PC-9 (cell line): ENCODE results near the gene TNFRSF25. TPM values are rescaled to one million over a fixed set of nuclear protein-coding genes. Genes with fewer than 3 reads are reported as not detected.

Experiments used
- BruUV-seq: library from RNA; stranded (reverse); fragments of 400-500 nt; replicated peaks from 2 replicates; lab custom pipeline; 2021; lab: Mats Ljungman, UMichigan
- CTCF ChIA-PET: fragments of 300-600 bp; sonication (Branson Sonifier 250); formaldehyde crosslinking; loops from one replicate; lab custom pipeline; 2022; ENCODE audit warnings: antibody characterized with exemption; lab: Charles Lee
- POLR2A ChIA-PET: fragments of 300-600 bp; sonication (Branson Sonifier 250); formaldehyde crosslinking; loops from one replicate; lab custom pipeline; 2022; ENCODE audit warnings: antibody characterized with exemption; ENCODE audit not compliant: unreplicated experiment; lab: Charles Lee
- DNase-seq, 2 experiments: peaks; one replicate each; pipeline versions ENCODE4 v3.0.0 to v3.0.0-alpha.2; 2015 to 2022; ENCODE audit warnings: mixed read lengths in 1 of 2
- H2AFZ ChIP-seq: fragments of 200-600 bp; sonication (generic); 2 replicates; pipeline ENCODE4 v1.8.1; 2017; ENCODE audit warnings: antibody characterized with exemption
- H3F3A ChIP-seq: fragments of 200-600 bp; sonication (generic); 2 replicates; pipeline ENCODE4 v1.8.1; 2017; ENCODE audit warnings: antibody characterized with exemption, mild to moderate bottlenecking, low read depth; ENCODE audit not compliant: insufficient read depth
- H3K27ac ChIP-seq: fragments of 200-600 bp; sonication (generic); 2 replicates; pipeline ENCODE4 v1.6.1; 2016; ENCODE audit warnings: mixed run types
- H3K27me3 ChIP-seq: fragments of 200-600 bp; sonication (generic); 2 replicates; pipeline ENCODE4 v1.6.1; 2016; ENCODE audit warnings: low read depth, mixed run types; ENCODE audit not compliant: insufficient read depth
- H3K36me3 ChIP-seq: fragments of 200-600 bp; sonication (generic); 2 replicates; pipeline ENCODE4 v1.6.1; 2016; ENCODE audit warnings: low read depth, mixed run types
- H3K4me1 ChIP-seq: fragments of 200-600 bp; sonication (generic); replicated peaks from 2 replicates; pipeline ENCODE4 v1.6.1; 2016; ENCODE audit warnings: mixed run types; ENCODE audit not compliant: insufficient read depth
- H3K4me2 ChIP-seq: fragments of 200-600 bp; sonication (generic); 2 replicates; pipeline ENCODE4 v1.6.1; 2017; ENCODE audit warnings: mixed run types
- H3K4me3 ChIP-seq: fragments of 200-600 bp; sonication (generic); 2 replicates; pipeline ENCODE4 v1.6.1; 2016; ENCODE audit warnings: mixed run types
- H3K79me2 ChIP-seq: fragments of 200-600 bp; sonication (generic); 2 replicates; pipeline ENCODE4 v1.6.1; 2017; ENCODE audit warnings: low read depth, mixed run types
- H3K9me2 ChIP-seq: fragments of 200-600 bp; sonication (generic); 2 replicates; pipeline ENCODE4 v1.8.1; 2017; ENCODE audit warnings: mild to moderate bottlenecking; ENCODE audit not compliant: insufficient read depth
- H3K9me3 ChIP-seq: fragments of 200-600 bp; sonication (generic); 2 replicates; pipeline ENCODE4 v1.8.1; 2016; ENCODE audit warnings: low read depth; ENCODE audit not compliant: insufficient read depth
- H4K20me1 ChIP-seq: fragments of 200-600 bp; sonication (generic); 2 replicates; pipeline ENCODE4 v1.8.1; 2017; ENCODE audit not compliant: insufficient read depth
- CTCF ChIP-seq: fragments of 200-600 bp; sonication (generic); conservative IDR thresholded peaks from 2 replicates; pipeline ENCODE4 v1.6.1; 2017; ENCODE audit warnings: mixed run types, antibody characterized with exemption, mild to moderate bottlenecking, moderate library complexity
- EZH2 ChIP-seq: fragments of 200-600 bp; sonication (generic); IDR thresholded peaks from 2 replicates; pipeline ENCODE4 v1.8.0; 2017; ENCODE audit warnings: antibody characterized with exemption, low read depth
- intact Hi-C: fragments of 100-400 bp; cut with micrococcal nuclease; formaldehyde crosslinking; loops from one replicate; pipeline ENCODE4 v1.10.0; 2022; ENCODE audit not compliant: unreplicated experiment
- total RNA-seq: library from RNA; stranded (reverse); gene quantifications from 2 replicates; pipeline ENCODE4 v1.2.3, GENCODE V29; 2021

TNFRSF25 gene
- total RNA-seq, 1 experiment from 2014 or later: 12.3 TPM

DNA sequence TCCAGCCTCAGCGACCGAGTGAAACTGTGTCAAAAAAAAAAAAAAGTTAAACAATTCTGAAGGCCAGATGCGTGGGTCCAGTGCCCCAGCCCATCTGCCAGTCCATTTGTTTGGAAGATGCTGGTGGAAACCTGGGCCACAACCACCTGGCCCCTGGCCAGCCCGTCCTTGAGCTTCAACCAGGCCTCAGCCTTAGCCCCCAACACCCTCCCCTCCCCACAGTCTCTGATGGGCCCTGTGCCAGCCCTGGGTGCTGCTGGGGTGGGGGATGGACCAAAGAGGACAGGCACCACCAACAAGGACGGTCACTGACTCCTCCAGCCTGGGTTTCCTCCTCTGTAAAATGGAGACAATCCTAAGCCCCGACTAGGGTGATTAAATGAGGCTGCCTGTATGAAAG, 45.1 kb upstream of the TNFRSF25 start:
- Histone ChIP-seq H3K36me3 (no peaks in the 10 kb centered on the region), H3K79me2 (no peaks in the 10 kb centered on the region), H3K4me1 (peaks cover 5% of the 10 kb centered on the region; the same call in 1 of the 2 replicates), H2AFZ (no peak overlapping the region), H3K4me3 (no peak overlapping the region), H3K9me3 (no peaks in the 10 kb centered on the region), H4K20me1 (no peaks in the 10 kb centered on the region), H3K4me2 (no peak overlapping the region), H3K27me3 (no peaks in the 10 kb centered on the region), H3K27ac (no peak overlapping the region), H3F3A (no peaks in the 10 kb centered on the region; the same call in 1 of the 2 replicates), H3K9me2 (no peaks in the 10 kb centered on the region)
- intact Hi-C loops: no loop called here
- POLR2A ChIA-PET: no interaction called here
- DNase-seq: no peak
- TF ChIP-seq EZH2 (no peak), CTCF (no peak)
- BruUV-seq: no TSS peak
- CTCF ChIA-PET: no interaction called here

- H3K9me2 ChIP-seq: no peaks in the 10 kb centered on the region
- no peaks in the 10 kb centered on the region for H3K79me2 ChIP-seq
- H3K4me2 ChIP-seq: no peak overlapping the region
- H3K4me3 ChIP-seq: no peak overlapping the region
- H3K36me3 ChIP-seq: no peaks in the 10 kb centered on the region
- DNase-seq: no peak
- H4K20me1 ChIP-seq: no peaks in the 10 kb centered on the region
- H3K4me1 ChIP-seq: peaks cover 5% of the 10 kb centered on the region; the same call in 1 of the 2 replicates
- H3K9me3 ChIP-seq: no peaks in the 10 kb centered on the region
- ChIA-PET POLR2A (no interaction called here), CTCF (no interaction called here)
- no peaks in the 10 kb centered on the region; the same call in 1 of the 2 replicates for H3F3A ChIP-seq
- no peak overlapping the region for H2AFZ ChIP-seq
- intact Hi-C loops: no loop called here
- BruUV-seq: no TSS peak
- H3K27ac ChIP-seq: no peak overlapping the region
- TF ChIP-seq CTCF (no peak), EZH2 (no peak)
- no peaks in the 10 kb centered on the region for H3K27me3 ChIP-seq
Measured at GRCh38 chr1:6510493-6510892, 44.5 kb upstream of the TNFRSF25 start.

DNA sequence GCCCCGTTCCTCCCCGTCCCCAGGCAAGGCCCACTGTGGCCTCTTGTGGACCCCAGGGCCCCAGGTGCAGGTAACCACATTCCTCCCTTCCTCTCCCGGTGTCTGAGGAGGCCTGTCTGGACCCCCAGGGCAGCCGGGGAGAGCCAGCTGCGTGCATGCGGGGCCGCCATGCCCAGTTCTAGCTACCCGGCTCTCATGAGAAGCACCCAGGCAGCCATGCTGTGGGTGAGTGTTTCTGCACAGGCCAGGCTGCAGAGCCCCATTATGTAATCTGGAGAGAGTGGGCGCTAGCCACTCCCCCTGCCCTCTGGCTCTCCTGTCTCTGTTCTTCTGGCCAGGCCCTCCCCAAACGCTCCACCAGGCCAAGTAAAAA, 43.9 kb upstream of the TNFRSF25 start:
- H3K27me3 ChIP-seq: no peaks in the 10 kb centered on the region
- H2AFZ ChIP-seq: no peak overlapping the region
- H3K27ac ChIP-seq: no peak overlapping the region
- no peak for TF ChIP-seq EZH2
- no peak for TF ChIP-seq CTCF
- no peaks in the 10 kb centered on the region for H3K9me2 ChIP-seq
- no peaks in the 10 kb centered on the region for H3K9me3 ChIP-seq
- no peak overlapping the region for H3K4me2 ChIP-seq
- ChIA-PET POLR2A (no interaction called here), CTCF (no interaction called here)
- no TSS peak for BruUV-seq
- H3K36me3 ChIP-seq: no peaks in the 10 kb centered on the region
- intact Hi-C loops: no loop called here
- peaks cover 5% of the 10 kb centered on the region; the same call in 1 of the 2 replicates for H3K4me1 ChIP-seq
- H3K4me3 ChIP-seq: no peak overlapping the region
- H3K79me2 ChIP-seq: no peaks in the 10 kb centered on the region
- no peak for DNase-seq
- H4K20me1 ChIP-seq: no peaks in the 10 kb centered on the region
- H3F3A ChIP-seq: no peaks in the 10 kb centered on the region; the same call in 1 of the 2 replicates
